Brain pericyte (primary cell): Measurements from ENCODE around the gene LPAR3.
A peak's percentile ranks its signal among the peaks of the same experiment; 100 is the strongest.

Source experiments
- DNase-seq: peaks from one replicate; pipeline ENCODE4 v3.0.0-alpha.2; 2012; ENCODE audit warnings: low read depth, low spot score

The LPAR3 gene

DNA sequence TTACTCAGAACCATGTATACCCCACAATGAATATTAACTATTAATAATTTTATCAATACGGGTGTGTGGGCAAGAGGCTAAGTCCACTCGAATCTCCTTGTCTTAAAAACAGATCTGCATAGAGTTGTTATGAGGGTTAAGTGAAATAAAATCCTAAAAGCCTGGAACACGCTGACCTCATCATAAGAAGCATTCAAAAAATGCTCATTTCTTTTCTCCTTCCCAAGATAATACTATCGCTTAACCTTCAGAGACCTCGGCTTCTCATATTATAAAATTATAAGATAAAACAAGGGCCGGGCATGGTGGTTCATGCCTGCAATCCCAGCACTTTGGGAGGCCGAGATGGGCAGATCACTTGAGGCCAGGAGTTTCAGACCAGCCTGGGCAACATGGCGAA, 35.1 kb downstream of the LPAR3 start:
- no peak for DNase-seq

DNA sequence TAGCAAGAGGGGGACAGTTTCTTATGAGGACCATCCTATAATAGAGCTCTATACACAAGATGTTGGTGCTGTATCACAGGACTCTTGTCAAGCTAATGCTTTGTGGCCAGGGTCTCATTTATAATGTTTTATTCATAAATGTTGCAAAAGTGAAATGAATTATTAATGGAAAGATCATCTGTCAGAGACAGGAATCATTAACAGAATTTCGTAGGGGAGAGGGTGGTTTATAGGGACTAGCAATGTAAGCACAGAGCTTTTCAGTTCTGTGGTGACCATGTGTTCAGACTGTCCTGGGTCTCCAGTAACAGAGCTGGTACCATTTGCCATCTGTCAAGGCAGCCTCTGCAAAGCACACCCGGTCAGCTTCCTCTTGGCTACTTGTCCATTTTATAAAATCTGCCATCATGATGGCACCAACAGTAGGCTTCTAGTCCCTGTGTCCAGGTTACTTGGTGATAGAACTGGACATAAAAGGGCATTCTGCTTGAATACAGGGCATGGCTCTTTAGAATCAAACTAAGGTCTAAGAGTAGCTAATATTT, 36.2 kb downstream of the LPAR3 start:
- no peak for DNase-seq

DNA sequence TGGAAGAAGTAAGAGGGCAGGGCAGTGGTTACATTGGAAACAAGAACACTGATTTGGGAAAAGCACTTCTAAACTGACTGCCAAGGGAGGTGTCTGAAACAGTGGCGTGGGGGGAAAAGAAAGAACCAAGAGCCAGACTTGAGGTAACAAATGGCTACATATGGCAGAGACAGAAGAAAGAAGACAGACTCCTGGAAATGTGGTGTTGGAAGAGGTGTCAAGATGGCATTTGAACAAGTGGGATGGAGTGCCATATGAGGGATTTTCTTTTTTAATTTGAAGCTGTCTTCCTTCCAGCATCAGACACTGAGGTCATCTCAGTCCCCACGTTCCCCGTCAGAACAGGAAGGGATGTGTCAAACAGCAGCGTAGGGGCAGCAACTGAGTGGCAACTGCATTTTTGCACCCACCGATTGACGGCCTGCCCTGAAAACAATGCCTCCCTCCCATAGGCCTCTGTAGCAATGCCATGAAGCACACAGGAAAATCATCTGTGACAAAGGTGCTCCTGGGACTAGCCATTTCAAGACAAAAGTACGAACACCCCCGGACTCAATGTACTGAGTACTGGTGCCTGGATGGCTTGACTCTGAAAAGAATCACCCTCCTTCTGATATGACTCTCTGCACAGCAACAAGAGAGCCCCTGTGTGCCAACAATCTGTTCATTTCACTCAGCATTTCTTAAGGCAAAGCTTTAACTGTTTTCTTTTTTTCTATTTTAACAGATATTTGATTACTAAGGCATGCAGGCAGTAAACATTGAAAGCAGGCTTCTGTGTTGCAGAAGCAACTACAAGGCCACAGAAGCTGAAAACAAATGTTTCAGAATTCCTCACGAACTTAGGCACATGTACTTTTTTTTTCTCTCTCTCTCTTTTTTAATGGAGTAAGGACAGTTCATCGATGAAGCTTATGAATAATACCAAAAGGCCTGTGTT, 37.0 kb downstream of the LPAR3 start:
- no peak for DNase-seq

DNA sequence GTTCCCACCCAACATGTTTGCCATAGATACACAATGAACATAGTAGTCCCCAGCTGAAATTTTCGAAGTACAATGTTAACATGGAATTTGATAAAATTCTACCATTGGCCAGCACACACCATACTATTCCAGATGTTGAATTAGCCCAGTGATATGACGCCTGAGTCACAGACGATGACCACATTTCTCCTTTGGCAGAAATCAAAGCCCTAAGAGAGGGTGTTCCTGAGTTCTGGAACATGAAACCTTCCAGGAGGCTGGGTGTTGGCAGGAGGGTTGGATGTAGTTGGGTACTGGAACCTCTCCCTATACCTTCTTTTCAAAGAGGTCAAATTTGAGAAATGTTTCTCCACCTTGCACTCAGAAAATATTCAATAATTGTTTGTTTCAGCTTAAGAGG, 37.8 kb downstream of the LPAR3 start:
- DNase-seq, result no peak

DNA sequence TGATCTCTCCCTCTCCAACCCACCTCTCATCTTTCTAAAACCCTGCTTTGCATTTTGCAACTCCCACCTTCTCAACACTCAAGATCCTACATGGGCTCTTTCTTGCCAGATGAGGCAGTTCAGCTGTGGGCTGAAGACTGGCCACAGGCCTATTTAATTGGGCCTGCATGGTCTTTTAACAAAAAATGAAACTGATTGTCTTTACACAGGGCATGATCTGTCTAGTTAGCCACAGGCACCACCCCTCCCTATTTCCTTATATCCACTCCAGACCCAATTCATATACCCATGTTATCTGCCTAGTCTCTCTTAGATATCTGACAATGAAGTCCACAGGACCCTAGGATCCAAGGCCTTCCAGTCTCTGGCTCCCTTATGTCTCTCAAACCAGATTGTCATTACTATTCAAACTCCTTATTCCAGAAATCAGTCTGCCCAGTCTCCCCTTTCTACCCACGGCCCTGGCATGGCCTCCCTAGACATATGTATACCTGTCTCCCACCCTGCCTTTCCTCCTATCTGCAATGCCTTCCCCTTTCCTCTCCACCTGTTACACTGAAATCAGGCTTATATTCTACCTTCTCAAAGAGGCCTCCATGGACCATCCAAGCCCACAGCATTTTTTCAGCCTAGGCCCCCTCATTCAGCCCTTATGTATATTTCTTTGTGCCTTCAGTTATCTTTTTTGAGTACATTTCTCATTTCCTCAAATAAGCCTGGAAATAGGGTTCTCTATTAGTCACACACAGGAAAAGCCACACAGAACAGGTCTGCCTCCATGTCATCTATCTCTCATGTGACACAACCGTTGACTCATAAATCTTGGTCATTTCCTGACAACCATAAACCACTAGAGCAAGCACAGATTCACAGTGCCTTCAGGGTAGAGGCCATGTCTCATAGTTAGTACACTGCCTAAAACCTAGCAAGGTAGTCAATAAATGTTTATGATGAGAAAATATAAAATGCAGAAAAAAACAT, 39.0 kb downstream of the LPAR3 start:
- no peak for DNase-seq

DNA sequence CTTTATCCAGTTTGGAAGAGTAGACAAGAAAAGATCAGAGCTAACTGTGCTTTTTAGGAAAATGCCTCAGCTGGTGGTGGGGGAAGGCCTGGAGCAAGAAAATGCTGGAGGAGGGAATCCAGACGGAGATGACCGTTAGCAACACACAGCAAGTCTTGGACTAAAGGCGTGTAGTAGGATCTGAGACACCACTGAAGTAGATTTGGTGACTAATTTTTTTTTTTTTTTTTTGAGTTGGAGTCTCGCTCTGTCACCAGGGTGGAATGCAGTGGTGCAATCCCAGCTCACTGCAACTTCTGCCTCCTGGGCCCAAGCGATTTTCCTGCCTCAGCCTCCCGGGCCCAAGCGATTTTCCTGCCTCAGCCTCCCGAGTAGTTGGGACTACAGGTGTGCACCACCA, 41.2 kb downstream of the LPAR3 start:
- DNase-seq, result no peak

DNA sequence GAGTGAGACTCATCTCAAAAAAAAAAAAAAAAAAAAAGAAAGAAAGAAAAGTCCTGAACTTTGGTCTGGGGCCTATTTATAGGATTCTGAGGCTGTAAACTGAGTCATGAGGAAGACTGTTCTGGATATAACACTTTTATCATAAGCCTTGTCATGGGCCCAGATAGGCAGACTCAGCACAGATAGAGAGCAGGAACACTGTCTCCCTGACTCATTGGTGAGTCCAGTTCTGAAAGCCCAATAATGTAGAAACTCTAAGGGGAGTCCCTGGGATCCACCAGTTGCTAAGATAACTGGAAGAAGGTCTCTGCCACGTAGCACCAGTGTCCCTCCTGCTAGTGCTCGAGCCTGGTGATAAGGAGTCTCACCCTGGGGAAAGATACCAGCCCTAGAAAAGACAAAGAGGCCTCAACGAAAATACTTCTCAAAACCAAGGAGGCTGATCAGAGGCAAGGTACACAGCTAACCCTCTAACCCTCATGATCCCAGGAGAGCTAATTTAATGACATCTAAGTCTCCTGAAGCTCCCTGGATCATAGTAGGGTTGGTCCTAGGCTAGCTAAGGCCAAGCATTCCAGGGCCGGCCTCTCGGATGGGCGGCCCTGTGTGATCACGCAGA, 43.5 kb downstream of the LPAR3 start:
- DNase-seq, result no peak

DNA sequence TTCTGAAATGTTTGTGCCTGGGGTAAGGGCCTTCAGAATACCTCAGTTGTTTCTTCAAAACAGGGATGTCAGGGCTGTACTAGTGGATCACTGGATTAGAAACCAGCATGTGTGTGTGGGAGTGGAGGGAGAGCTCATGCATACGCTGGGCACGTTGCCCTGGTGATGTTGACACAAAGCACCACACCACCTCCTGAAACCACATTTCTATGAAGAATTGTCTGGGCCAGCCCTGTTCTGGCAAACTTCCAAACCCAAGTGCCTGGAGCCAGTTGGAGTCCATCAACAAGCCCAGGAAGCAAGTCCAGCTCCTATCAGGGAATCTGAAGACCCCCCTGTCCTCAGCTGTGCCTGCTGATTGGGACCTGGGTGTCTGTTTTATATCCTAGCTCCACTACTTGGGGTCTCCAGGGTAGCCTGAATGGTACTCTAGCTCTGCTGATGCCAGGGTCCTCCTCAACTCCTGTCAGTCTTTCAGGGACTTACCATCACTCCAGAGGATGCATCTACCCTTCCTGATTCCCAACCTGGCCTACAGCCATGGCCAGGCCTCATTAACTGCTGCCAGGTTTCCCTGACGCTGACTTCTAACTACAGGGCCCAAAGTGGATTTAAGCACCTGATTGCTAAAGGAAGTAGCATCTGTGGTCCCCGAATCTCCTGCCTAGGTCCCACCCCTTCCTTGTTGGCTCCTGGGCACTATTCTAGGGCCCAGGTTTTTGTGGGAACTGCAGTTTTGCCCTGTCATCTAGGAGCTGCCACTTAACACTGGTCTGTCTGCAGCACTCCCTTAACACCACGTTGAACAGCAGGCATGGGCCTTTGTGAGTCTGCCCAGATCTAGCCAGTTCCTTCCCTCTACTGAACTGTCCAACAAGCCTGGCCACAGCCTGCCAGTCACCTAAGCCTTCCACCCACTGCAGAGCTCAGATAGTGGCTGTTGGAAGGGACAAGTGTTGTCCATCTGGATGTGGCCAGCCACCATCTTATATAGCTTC, 45.5 kb downstream of the LPAR3 start:
- DNase-seq, result peak; percentile 84

DNA sequence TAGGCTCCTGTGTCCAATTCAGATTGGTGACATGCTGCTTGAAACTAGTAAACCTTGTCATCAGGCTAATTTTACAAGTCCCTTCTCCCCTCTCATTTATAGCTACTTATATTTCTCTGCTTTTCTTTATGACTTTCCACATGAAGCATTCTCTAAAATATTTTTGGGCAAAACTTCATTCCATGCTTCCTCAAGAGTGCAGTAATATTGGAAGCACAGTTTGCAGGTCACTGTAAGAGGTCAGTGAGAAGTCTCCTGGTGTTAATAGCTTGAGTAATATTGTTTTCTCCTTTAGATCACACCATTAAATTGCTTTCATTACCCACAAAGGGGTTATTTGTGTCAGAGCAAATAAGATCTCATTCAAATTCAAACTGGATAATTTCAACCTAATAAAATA, 46.6 kb downstream of the LPAR3 start:
- DNase-seq, result no peak

DNA sequence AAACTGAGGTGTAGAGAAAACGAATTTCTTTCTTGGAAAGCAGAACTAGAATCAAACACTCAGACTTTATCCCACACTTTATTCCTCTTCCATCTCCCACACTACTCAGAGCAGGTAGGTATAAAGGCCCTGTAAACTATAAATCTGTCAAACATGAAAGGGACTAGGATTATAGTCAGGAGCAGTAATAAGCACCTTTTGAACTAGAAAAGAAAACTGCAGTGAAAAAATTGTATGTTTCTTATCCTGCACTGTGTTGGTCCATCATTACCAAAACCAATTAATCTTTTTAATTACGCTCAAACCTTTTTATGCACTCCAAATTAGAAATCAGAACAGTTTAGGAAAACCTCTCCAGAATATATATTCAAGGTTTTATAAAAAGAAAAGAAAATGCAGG, 47.6 kb downstream of the LPAR3 start:
- DNase-seq, result no peak

DNA sequence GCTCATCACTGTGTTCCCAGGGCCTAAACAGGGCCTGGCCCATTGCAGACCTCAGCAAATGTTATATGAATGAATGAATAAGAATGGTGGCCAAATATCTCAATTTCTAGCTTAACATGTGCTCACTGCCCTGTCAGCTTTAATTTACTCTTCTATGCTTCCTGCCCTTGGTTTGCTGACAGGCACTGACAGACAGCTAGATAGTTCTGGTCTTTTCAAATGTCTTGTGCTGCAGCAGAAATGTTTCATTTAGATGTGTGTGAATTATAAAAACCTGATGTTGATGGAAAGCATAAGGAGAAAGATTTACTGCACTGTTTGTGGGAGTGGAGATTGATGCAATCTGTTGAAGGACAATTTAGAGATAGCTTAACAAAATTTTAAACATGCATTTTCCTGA, 48.9 kb downstream of the LPAR3 start:
- no peak for DNase-seq

DNA sequence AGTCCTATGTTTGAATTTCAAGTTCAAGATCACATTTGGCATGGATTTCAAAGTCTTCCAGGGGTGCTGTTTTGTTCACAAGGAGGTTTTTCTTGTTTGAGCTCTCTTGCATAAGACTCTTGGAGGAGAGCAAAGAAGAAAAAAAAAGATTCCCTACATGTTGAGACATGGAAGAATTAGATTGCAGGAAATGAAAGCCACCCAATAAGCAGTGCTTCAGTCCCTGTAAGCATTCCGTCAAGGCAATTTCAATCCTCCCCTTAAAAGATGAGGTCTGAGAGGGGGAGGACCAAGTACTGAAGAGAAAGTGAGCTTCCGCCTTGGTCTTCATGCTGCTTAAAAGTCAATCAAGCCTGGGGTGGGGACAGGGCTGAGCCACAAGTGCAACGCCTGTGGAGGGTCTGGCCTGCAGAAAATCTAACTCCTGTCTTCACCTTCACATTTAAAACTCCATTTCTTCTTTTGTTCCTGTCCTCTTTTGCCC, 50.2 kb downstream of the LPAR3 start:
- no peak for DNase-seq

DNA sequence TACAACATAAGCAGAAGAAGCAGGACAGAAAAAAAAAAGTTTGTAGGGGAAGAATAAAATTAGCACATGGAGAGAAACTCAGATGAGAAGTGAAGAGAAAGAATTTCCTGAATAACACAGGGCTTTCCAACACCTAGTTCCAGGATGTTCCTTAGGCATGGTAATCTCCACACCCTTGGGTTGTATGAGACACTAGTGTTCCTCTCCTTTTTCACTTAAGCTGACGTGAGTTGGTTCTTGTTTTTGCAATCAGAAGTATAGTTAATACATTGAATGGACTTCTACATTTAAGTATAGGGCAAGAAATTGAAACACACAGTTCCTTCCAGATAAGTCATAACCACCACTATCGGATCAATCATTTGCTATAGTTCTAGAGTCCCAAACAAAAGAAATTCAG, 51.0 kb downstream of the LPAR3 start:
- DNase-seq, result no peak

DNA sequence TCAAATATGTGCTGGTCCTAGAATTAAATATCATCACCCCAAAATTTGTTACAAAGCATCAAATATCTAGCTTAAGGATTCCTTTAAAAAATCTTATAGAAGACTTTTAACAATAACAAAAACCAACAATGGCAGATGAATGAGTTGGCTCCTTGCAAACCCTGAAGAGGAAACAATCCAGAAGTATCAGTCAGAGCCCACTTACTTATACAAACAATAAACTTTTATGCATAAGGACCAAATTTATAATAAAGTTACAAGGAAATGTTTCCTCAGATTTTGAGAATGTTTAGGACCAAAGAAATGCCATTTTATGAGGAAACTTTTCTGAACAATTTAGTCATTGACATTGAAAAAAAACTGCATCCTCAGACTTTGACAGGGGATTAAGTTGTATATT, 52.7 kb downstream of the LPAR3 start:
- no peak for DNase-seq

DNA sequence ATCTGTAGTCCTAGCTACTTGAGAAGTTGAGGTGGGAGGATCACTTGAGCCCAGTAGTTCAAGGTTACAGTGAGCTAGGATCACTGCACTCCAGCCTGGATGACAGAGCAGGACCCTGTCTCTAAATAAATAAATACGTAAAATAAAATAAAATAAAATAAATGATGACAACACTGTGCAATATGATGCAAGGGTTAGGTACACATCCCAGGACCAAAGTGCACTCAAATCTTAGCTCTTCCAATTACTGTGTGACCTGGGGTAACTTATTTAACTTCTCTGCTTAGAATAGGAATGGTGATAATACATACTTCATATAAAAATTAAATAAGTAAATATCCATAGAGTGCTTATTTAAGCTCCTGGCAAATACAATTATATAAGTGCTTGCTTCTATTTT, 53.5 kb downstream of the LPAR3 start:
- DNase-seq, result no peak

DNA sequence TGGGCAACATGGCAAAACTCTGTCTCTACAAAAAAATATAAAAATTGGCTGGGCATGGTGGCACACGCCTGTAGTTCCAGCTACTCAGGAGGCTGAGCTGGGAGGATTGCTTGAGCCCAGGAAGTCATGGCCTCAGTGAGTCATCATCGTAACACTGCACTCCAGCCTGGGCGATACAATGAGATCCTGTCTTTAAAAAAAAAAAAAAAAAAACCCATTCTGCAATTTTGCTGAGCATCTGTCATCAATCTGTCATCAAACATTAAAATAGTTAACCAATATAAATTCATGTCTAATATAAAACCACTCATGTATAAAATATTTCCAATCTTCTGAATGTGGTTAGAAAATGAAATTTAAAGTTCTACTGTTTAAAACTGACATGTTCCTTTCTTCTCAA, 56.9 kb downstream of the LPAR3 start:
- no peak for DNase-seq

DNA sequence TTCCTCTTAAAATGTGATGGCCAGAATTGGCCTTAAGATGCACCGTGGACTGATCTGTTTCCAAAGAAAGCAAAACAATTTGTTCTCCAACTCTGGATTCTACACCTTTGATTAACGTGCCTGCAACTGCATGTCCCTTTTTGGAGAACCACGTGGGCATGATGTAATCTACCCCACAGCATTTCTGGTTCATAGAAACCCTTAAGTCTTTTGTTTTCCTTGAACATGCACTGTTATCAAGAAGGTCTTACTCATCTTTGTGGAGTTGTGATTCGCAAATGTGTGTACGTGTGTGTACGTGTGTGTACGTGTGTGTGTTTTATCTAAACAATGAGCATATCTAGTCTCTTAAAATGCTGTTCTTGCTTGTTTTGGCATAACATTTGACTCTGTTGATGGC, 57.8 kb downstream of the LPAR3 start:
- DNase-seq, result no peak

DNA sequence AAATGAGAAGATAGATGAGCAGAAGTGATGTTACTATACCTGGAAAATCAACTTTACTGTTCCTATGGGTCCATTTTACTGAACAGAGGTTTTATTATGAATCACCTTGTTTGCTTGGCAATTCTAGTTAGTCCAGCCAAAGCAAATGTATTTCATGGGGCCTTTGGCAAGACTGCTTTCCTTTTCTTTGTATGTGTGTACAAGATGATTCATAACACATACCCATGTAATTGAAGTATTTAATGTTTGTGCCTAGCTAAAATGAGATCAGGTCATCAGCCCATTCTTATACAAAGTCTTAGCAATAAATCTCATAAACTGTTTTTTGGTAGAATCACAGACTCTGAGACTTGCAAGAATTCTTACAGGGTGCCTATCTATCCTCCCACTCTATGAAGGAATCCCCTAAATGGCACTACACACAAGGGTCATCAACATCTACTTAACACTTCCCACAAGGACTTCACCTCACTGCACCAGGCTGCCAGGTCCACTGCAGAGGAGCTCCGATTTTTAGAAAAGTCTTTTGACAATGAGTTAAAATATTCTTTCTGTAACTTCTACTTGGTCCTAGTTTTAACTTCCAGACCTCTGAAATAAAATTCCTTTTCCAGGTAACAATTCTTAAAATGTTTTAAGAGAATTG, 58.5 kb downstream of the LPAR3 start:
- no peak for DNase-seq

DNA sequence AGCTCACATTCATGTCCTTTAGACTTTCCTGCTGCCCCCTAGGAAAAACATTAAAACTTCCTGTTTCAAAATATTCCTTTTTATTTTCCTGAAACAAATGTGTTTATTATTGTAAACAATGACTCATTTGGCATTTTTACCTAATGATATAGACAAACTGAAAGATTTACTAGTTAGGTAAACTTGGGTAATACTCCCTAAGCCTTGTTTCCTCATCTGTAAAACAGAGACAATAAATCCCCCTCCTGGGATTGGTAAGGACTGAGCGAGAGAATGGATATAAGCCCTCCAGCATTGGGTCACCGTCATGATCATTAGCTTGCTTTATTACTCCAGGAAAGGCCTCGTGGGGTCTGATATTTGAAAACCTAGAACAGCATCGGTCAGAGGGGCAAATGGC, 59.8 kb downstream of the LPAR3 start:
- DNase-seq, result no peak

DNA sequence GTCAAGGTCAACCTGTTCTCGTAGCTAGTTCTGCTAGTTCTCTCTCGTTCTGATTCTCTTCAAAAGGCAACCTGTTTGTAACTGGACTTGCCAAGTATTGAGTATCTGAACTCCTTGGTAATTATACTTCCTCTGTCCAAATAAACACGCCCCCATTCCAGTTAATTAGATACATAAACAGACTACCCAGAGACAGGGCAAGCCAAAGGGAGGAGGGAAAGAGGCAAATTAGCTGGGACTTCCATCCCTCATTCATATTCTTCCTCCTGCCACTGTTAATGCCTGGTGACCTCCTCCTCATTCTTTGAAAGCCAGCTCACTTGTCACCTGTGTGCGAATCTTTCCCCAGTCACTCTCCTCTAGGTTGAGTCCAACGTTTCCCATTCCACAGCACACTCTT, 62.9 kb downstream of the LPAR3 start:
- no peak for DNase-seq
